Liver (tissue), 9 donors: ENCODE results near the gene CES4A. TPM values are rescaled to one million over a fixed set of nuclear protein-coding genes. Genes with fewer than 3 reads are reported as not detected.
"Not testable (repeated sequence)": the region's sequence is repeated elsewhere in the genome, so short reads cannot be mapped to it uniquely, and the experiment has no call there.

Experiments used
- DNase-seq: peaks from one replicate; pipeline ENCODE4 v3.0.0-alpha.2; 2017; ENCODE audit warnings: low spot score
- H3K27ac ChIP-seq, 2 donors: one replicate each; pipeline ENCODE4 v1.7.0; 2013; ENCODE audit warnings: inconsistent platforms in 2 of 2, low read length in 2 of 2, control low read depth in 1 of 2, low read depth in 1 of 2, mild to moderate bottlenecking in 1 of 2
- H3K27me3 ChIP-seq, 4 donors: one replicate each; pipeline versions ENCODE4 v1.6.1 to v1.7.0; 2013; ENCODE audit warnings: low read length in 3 of 4, inconsistent platforms in 1 of 4, mild to moderate bottlenecking in 1 of 4, moderate library complexity in 1 of 4; ENCODE audit not compliant: control insufficient read depth in 4 of 4, insufficient read depth in 4 of 4
- H3K36me3 ChIP-seq, 4 donors: one replicate each; pipeline versions ENCODE4 v1.6.1 to v1.7.0; 2013; ENCODE audit warnings: low read length in 3 of 4, mild to moderate bottlenecking in 3 of 4, low read depth in 1 of 4, moderate library complexity in 1 of 4; ENCODE audit not compliant: control insufficient read depth in 4 of 4, insufficient read depth in 3 of 4
- H3K4me1 ChIP-seq, 4 donors: one replicate each; pipeline versions ENCODE4 v1.6.1 to v1.7.0; 2013; ENCODE audit warnings: low read length in 3 of 4, mild to moderate bottlenecking in 3 of 4, moderate library complexity in 1 of 4; ENCODE audit not compliant: control insufficient read depth in 4 of 4, insufficient read depth in 4 of 4
- H3K4me3 ChIP-seq, 3 donors: one replicate each; pipeline versions ENCODE4 v1.6.1 to v1.7.0; 2013; ENCODE audit warnings: low read length in 3 of 3, control low read depth in 1 of 3, low read depth in 1 of 3, mild to moderate bottlenecking in 1 of 3
- H3K9ac ChIP-seq, 2 donors: one replicate each; pipeline ENCODE4 v1.7.0; 2013; ENCODE audit warnings: low read length in 2 of 2, mild to moderate bottlenecking in 2 of 2, moderate library complexity in 2 of 2, control low read depth in 1 of 2, low read depth in 1 of 2
- H3K9me3 ChIP-seq, 4 donors: one replicate each; pipeline versions ENCODE4 v1.6.1 to v1.7.0; 2013; ENCODE audit warnings: low read length in 3 of 4; ENCODE audit not compliant: control insufficient read depth in 4 of 4
- ATF3 ChIP-seq: IDR thresholded peaks from 2 replicates; pipeline ENCODE4 v1.6.1; 2016; ENCODE audit warnings: antibody characterized with exemption
- CTCF ChIP-seq: fragments of 150-350 bp; IDR thresholded peaks from 2 replicates; pipeline ENCODE4 v1.5.1; 2017; ENCODE audit warnings: improper control_type of control experiment, low read depth, low read length; ENCODE audit not compliant: missing input control
- EGR1 ChIP-seq, 2 donors: IDR thresholded peaks; 2 replicates each; pipeline ENCODE4 v1.6.1; 2016 to 2018; ENCODE audit warnings: antibody characterized with exemption in 2 of 2, low read depth in 2 of 2
- FOXA1 ChIP-seq: IDR thresholded peaks from 2 replicates; pipeline ENCODE4 v1.6.1; 2016; ENCODE audit warnings: antibody characterized with exemption
- FOXA2 ChIP-seq: IDR thresholded peaks from 2 replicates; pipeline ENCODE4 v1.6.1; 2016; ENCODE audit warnings: antibody characterized with exemption
- GABPA ChIP-seq, 2 donors: IDR thresholded peaks in 1 of 2; conservative IDR thresholded peaks in 1 of 2; 2 replicates each; pipeline ENCODE4 v1.6.1; 2016; ENCODE audit warnings: antibody characterized with exemption in 2 of 2, mild to moderate bottlenecking in 1 of 2, moderate library complexity in 1 of 2
- HNF4A ChIP-seq, 2 donors: conservative IDR thresholded peaks; 2 replicates each; pipeline ENCODE4 v1.6.1; 2016; ENCODE audit warnings: antibody characterized with exemption in 2 of 2, mild to moderate bottlenecking in 2 of 2
- HNF4G ChIP-seq: IDR thresholded peaks from 2 replicates; pipeline ENCODE4 v1.6.1; 2016; ENCODE audit warnings: antibody characterized with exemption
- JUND ChIP-seq, 2 donors: IDR thresholded peaks; 2 replicates each; pipeline ENCODE4 v1.6.1; 2016; ENCODE audit warnings: antibody characterized with exemption in 2 of 2
- MAX ChIP-seq: IDR thresholded peaks from 2 replicates; pipeline ENCODE4 v1.6.1; 2016; ENCODE audit warnings: antibody characterized with exemption
- NR2F2 ChIP-seq: IDR thresholded peaks from 2 replicates; pipeline ENCODE4 v1.6.1; 2016; ENCODE audit warnings: antibody characterized with exemption
- RAD21 ChIP-seq, 2 donors: IDR thresholded peaks; 2 replicates each; pipeline ENCODE4 v1.6.1; 2016; ENCODE audit warnings: antibody characterized with exemption in 2 of 2, mild to moderate bottlenecking in 2 of 2
- REST ChIP-seq: IDR thresholded peaks from 2 replicates; pipeline ENCODE4 v1.6.1; 2016; ENCODE audit warnings: antibody characterized with exemption, mild to moderate bottlenecking
- RXRA ChIP-seq, 2 donors: IDR thresholded peaks; 2 replicates each; pipeline ENCODE4 v1.6.1; 2017 to 2018; ENCODE audit warnings: antibody characterized with exemption in 2 of 2, mild to moderate bottlenecking in 1 of 2
- SP1 ChIP-seq: IDR thresholded peaks from 2 replicates; pipeline ENCODE4 v1.6.1; 2018; ENCODE audit warnings: antibody characterized with exemption, mild to moderate bottlenecking
- TAF1 ChIP-seq: conservative IDR thresholded peaks from 2 replicates; pipeline ENCODE4 v1.6.1; 2016; ENCODE audit warnings: antibody characterized with exemption, mild to moderate bottlenecking
- YY1 ChIP-seq: IDR thresholded peaks from 2 replicates; pipeline ENCODE4 v1.6.1; 2016; ENCODE audit warnings: antibody characterized with exemption, mild to moderate bottlenecking
- ZBTB33 ChIP-seq: IDR thresholded peaks from 2 replicates; pipeline ENCODE4 v1.6.1; 2016; ENCODE audit warnings: antibody characterized with exemption
- WGBS: extraction: QIAGEN DNeasy Blood & Tissue Kit; methylation state at CpG from one replicate; pipeline ENCODE4 v1.1.7; 2013; 5-methylcytosine and 5-hydroxymethylcytosine counted together
- polyA plus RNA-seq, 2 donors: library from polyadenylated mRNA; stranded (reverse) in 1 of 2; unstranded in 1 of 2; fragments of 200-250 nt in 1 of 2; fragments of >200 nt in 1 of 2; fragmentation: Nextera tagmentation in 1 of 2; extraction: Ambion mirVana in 1 of 2; gene quantifications; one replicate each; pipeline versions ENCODE4 v1.2.1 to v1.2.3, GENCODE V29; 2013 to 2015
- total RNA-seq, 2 donors: library from RNA; depleted of rRNA; stranded (reverse); fragments of >200 nt; gene quantifications; one replicate each; pipeline ENCODE4 v1.2.3, GENCODE V29; 2014
- donor health status: healthy.
- donor health status: healthy.
- donor health status: healthy.
- donor health status: healthy.
- donor health status: healthy.

The CES4A gene
- total and polyA plus RNA-seq, 4 donors: 1.6 to 20.5 (median 11.3) TPM

GRCh38 chr16:67041520-67041919 lies 53.1 kb downstream of the CES4A start:
- 98% methylated on average over 4 of the region's 4 CpGs for WGBS
- H3K9ac ChIP-seq, H3K27ac ChIP-seq, H3K4me1 ChIP-seq, H3K4me3 ChIP-seq, DNase-seq, H3K27me3 ChIP-seq, H3K36me3 ChIP-seq, H3K9me3 ChIP-seq: not testable (repeated sequence)

- Histone ChIP-seq H3K36me3 (peaks cover 0 to 3% (median under 1%) of the 10 kb centered on the region in 4 donors), H3K27ac (no peak overlapping the region), H3K27me3 (no peaks in the 10 kb centered on the region), H3K9me3 (no peaks in the 10 kb centered on the region), H3K4me1 (no peaks in the 10 kb centered on the region), H3K9ac (no peak overlapping the region), H3K4me3 (no peak overlapping the region)
- no peak for DNase-seq
- 97% methylated on average over 1 of the region's 1 CpG for WGBS
- TF ChIP-seq GABPA (IDR thresholded peaks at IDR 0.05 in 1 of 2, conservative IDR thresholded peaks at IDR 0.05 in 1 of 2): no peak
- TF ChIP-seq FOXA1: no peak
- no peak for TF ChIP-seq RAD21 (IDR thresholded peaks at IDR 0.05)
- TF ChIP-seq SP1: no peak
- TF ChIP-seq ZBTB33: no peak
- no peak for TF ChIP-seq ATF3
- no peak for TF ChIP-seq RXRA (IDR thresholded peaks at IDR 0.05)
- no peak for TF ChIP-seq NR2F2
- no peak for TF ChIP-seq EGR1 (IDR thresholded peaks at IDR 0.05; ENCODE audit: low read depth in 2 of 2)
- TF ChIP-seq REST: no peak
- no peak for TF ChIP-seq YY1
- no peak for TF ChIP-seq JUND (IDR thresholded peaks at IDR 0.05)
- no peak for TF ChIP-seq MAX
- TF ChIP-seq TAF1: no peak
- no peak for TF ChIP-seq HNF4G
- TF ChIP-seq CTCF: no peak
- TF ChIP-seq FOXA2: no peak
- no peak for TF ChIP-seq HNF4A (conservative IDR thresholded peaks at IDR 0.05)
These were observed 55.0 kb downstream of the CES4A start for GRCh38 chr16:67043420-67043819.
